MV-4-11 (cell line): ENCODE data around the gene KIF3A.

ENCODE experiments used
- DNase-seq: peaks from one replicate; lab custom pipeline; 2025; lab: John Stamatoyannopoulos, UW

The KIF3A gene

GRCh38 chr5:132662925-132663770 is 74.2 kb downstream of the KIF3A start:
- DNase-seq, result peak; percentile 16

- no peak for DNase-seq
These were observed 75.3 kb downstream of the KIF3A start for GRCh38 chr5:132662004-132662401.

- no peak for DNase-seq
These were observed 75.9 kb downstream of the KIF3A start for GRCh38 chr5:132661231-132662003.

DNA sequence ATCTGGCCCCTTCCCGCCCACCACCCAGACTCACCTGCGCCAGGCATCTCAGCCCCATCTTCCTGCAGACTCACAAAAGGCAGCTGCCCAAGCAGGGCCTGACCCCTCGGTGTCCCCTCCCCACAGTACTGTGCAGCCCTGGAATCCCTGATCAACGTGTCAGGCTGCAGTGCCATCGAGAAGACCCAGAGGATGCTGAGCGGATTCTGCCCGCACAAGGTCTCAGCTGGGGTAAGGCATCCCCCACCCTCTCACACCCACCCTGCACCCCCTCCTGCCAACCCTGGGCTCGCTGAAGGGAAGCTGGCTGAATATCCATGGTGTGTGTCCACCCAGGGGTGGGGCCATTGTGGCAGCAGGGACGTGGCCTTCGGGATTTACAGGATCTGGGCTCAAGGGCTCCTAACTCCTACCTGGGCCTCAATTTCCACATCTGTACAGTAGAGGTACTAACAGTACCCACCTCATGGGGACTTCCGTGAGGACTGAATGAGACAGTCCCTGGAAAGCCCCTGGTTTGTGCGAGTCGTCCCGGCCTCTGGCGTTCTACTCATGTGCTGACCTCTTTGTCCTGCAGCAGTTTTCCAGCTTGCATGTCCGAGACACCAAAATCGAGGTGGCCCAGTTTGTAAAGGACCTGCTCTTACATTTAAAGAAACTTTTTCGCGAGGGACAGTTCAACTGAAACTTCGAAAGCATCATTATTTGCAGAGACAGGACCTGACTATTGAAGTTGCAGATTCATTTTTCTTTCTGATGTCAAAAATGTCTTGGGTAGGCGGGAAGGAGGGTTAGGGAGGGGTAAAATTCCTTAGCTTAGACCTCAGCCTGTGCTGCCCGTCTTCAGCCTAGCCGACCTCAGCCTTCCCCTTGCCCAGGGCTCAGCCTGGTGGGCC is 77.5 kb downstream of the KIF3A start:
- no peak for DNase-seq

DNA sequence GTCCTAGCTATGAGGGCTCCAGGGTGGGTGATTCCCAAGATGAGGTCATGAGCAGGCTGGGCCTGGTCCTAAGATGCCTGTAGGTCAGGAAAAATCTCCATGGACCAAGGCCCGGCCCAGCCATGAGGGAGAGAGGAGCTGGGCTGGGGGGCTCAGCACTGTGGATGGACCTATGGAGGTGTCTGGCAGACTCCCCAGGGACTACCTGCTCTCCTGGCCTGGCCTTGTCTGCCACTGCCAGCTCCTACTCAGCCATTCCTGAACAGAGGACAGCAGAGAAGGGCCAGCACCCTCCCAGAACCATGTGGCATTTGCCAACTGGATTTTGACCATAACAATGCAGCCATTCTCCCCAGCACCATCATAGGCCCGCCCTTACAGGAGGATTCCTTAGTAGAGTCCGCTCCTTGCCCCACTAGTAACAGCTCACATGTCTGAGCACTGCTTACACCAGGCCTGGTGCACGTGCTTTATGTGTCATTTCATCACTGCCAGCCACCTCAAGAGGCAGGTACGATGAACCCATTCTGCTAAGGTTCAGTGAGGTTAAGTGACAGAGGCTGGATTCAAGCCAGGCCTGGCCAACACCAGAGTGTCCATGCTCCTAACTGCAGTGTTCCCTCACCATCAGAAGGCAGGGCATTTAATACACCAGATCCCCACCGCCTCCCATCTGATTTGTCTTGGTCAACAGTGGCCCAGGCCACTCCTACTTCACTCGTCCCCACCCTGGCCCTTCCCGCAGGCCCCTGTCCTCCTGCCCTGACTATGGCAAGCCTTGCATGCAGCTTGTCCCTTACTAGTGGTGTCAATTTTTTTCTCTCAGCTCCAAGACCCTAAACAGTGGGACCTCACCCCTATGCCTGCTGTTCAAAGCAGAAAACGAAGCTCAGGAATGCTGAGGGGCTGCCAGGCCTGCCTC is 78.7 kb downstream of the KIF3A start:
- DNase-seq, result no peak

GRCh38 chr5:132657676-132658380 is 79.5 kb downstream of the KIF3A start, which contains the start of gene IL13:
IL13 (plus strand) TSS chr5:132658173; CDS start chr5:132658187, 14 bp downstream.
- no peak for DNase-seq

DNA sequence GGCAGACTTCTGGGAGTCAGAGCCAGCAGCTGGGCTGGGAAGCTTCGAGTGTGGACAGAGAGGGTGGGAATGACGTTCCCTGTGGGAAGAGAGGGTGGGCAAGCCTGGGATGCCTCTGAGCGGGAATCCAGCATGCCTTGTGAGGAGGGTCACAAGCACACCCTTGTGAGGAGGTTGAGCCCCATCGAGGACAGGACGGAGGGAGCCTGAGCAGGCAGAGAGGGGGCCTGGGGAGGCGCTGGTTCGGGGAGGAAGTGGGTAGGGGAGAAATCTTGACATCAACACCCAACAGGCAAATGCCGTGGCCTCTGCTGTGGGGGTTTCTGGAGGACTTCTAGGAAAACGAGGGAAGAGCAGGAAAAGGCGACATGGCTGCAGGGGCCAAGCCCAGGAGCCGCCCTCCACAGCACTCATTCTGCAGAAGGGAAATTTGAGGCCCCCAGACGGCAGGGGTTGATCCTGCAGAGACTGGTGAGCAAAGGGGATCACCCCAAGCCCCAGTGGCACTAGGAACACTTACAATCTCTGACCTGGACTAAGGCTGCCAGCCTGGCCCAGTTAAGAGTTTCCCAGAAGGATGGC is 80.5 kb downstream of the KIF3A start:
- DNase-seq, result no peak

GRCh38 chr5:132655821-132656773 is 81.2 kb downstream of the KIF3A start:
- no peak for DNase-seq

DNA sequence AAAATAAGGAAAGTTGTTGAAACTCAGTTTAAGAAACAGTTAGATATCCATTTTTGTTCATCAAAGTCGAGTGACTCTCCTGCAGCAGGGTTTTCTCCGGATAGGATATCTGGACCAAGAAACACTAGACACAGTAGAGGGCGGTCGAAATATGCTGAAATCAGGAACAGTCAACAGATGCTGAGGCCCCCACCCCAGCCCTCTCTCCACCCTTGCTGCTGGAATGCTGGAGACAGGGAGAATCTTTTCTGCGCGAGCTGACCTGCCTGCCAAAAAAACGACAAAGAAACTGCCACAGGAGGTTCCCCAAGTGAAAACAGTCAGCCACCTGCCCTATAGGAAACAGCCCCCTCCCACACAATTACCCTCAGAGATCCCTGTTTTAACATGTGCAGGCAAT is 83.6 kb downstream of the KIF3A start:
- DNase-seq, result no peak

- no peak for DNase-seq
These were observed 85.4 kb downstream of the KIF3A start for GRCh38 chr5:132651838-132652469.

GRCh38 chr5:132648355-132648754 is 89.0 kb downstream of the KIF3A start:
- DNase-seq, result no peak

GRCh38 chr5:132647473-132647872 is 89.9 kb downstream of the KIF3A start:
- no peak for DNase-seq

GRCh38 chr5:132646583-132647266 is 90.6 kb downstream of the KIF3A start:
- DNase-seq, result no peak

DNA sequence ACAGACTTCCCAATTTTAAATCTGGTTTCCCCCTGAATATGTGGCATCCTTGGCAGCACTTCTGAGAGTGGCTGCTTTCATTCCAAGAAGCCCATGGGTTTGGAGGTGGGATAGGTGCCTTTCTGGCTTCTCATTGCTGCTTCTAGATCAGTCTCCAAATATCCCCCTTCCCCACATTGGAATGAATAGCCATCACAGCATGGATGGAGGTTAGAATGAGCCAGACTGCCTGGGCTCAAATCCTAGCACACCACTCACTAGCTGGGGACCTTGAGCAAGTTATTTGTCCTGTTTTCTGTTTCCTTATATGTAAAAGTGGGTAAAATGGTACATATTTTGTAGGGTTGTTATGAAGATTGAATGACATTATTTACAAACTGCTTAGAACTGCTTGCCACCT is 93.2 kb downstream of the KIF3A start:
- DNase-seq, result no peak
